Suprapubic skin (tissue), 3 donors: ENCODE measurements around the gene CDH13.

Experiments used
- CTCF ChIP-seq, 2 donors: fragments of 200-600 bp in 1 of 2; fragments of 450-650 bp in 1 of 2; sonication (generic) in 1 of 2; IDR thresholded peaks; one replicate each; pipeline ENCODE4 v1.5.1; 2016 to 2019; ENCODE audit warnings: antibody characterized with exemption in 2 of 2, mild to moderate bottlenecking in 1 of 2, moderate library complexity in 1 of 2
- POLR2A ChIP-seq, 2 donors: fragments of 450-650 bp; IDR thresholded peaks; one replicate each; pipeline ENCODE4 v1.6.1; 2017; ENCODE audit warnings: antibody characterized with exemption in 2 of 2, mild to moderate bottlenecking in 2 of 2, moderate library complexity in 2 of 2

GRCh38 chr16:83302853-83303252, 676.1 kb downstream of the CDH13 start:
- TF ChIP-seq CTCF (IDR thresholded peaks at IDR 0.05) (no peak), POLR2A (IDR thresholded peaks at IDR 0.05) (no peak)
